ENCODE results near the gene IMPDH1. TPM values are rescaled to one million over a fixed set of nuclear protein-coding genes. Genes with fewer than 3 reads are reported as not detected.

The IMPDH1 gene
- total RNA-seq, 1 donor from 2014 or later: 23.4 TPM

GRCh38 chr7:128400566-128400965 is 9.2 kb downstream of the IMPDH1 start:
- H3K9me3 Mint-ChIP-seq (ENCODE audit: low read depth): no peaks in the 10 kb centered on the region
- no peak for DNase-seq (ENCODE audit: low spot score, unreplicated experiment)
- H3K4me3 Mint-ChIP-seq (ENCODE audit: low read depth): no peak overlapping the region

GRCh38 chr7:128399991-128400390 is 9.8 kb downstream of the IMPDH1 start:
- Mint-ChIP-seq H3K36me3 (ENCODE audit: insufficient read depth) (peaks cover 8% of the 10 kb centered on the region), H3K27me3 (peaks cover 19% of the 10 kb centered on the region), H3K27ac (no peak overlapping the region), H3K9me3 (ENCODE audit: low read depth) (no peaks in the 10 kb centered on the region), H3K4me3 (ENCODE audit: low read depth) (no peak overlapping the region), H3K4me1 (ENCODE audit: low read depth) (peaks cover 6% of the 10 kb centered on the region)
- no peak for TF ChIP-seq CTCF (IDR thresholded peaks at IDR 0.05; ENCODE audit: unreplicated experiment)
- DNase-seq (ENCODE audit: low spot score, unreplicated experiment): no peak

More at GRCh38 chr7:128400566-128400965, 9.2 kb downstream of the IMPDH1 start:
- no peak for TF ChIP-seq CTCF (IDR thresholded peaks at IDR 0.05; ENCODE audit: unreplicated experiment)
- Mint-ChIP-seq H3K27me3 (peaks cover 20% of the 10 kb centered on the region), H3K36me3 (ENCODE audit: insufficient read depth) (peaks cover 8% of the 10 kb centered on the region), H3K27ac (no peak overlapping the region), H3K4me1 (ENCODE audit: low read depth) (peaks cover 6% of the 10 kb centered on the region)

DNA sequence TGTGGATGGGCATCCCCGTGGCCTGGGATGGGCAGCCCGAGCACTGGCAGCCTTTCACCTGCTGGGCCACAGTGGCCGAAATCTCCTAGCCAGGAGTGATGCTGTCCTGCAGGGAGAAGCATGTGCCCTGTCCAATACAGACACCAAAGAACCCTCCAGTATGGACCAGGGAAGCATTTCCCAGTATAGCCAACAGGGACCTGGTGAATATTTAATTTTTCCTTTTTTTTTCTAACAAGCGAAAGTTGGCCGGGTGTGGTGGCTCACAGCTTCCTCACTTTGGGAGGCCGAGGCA is 11.0 kb downstream of the IMPDH1 start:
- no peak overlapping the region for H3K27ac Mint-ChIP-seq
- peak; percentile 3 for TF ChIP-seq CTCF (IDR thresholded peaks at IDR 0.05; ENCODE audit: unreplicated experiment)
- H3K4me3 Mint-ChIP-seq (ENCODE audit: low read depth): no peak overlapping the region
- H3K4me1 Mint-ChIP-seq (ENCODE audit: low read depth): no peaks in the 10 kb centered on the region
- peaks cover 8% of the 10 kb centered on the region for H3K36me3 Mint-ChIP-seq (ENCODE audit: insufficient read depth)
- H3K9me3 Mint-ChIP-seq (ENCODE audit: low read depth): no peaks in the 10 kb centered on the region
- no peak for DNase-seq (ENCODE audit: low spot score, unreplicated experiment)
- H3K27me3 Mint-ChIP-seq: peaks cover 8% of the 10 kb centered on the region

GRCh38 chr7:128398016-128398840 is 11.6 kb downstream of the IMPDH1 start:
- peak; percentile 51 for DNase-seq (ENCODE audit: low spot score, unreplicated experiment)

GRCh38 chr7:128396357-128396756 is 13.4 kb downstream of the IMPDH1 start:
- H3K4me1 Mint-ChIP-seq (ENCODE audit: low read depth): no peaks in the 10 kb centered on the region
- H3K4me3 Mint-ChIP-seq (ENCODE audit: low read depth): no peak overlapping the region
- no peak overlapping the region for H3K27ac Mint-ChIP-seq
- H3K9me3 Mint-ChIP-seq (ENCODE audit: low read depth): no peaks in the 10 kb centered on the region
- no peak for TF ChIP-seq CTCF (IDR thresholded peaks at IDR 0.05; ENCODE audit: unreplicated experiment)
- no peaks in the 10 kb centered on the region for H3K27me3 Mint-ChIP-seq
- DNase-seq (ENCODE audit: low spot score, unreplicated experiment): no peak
- peaks cover 8% of the 10 kb centered on the region for H3K36me3 Mint-ChIP-seq (ENCODE audit: insufficient read depth)

More at GRCh38 chr7:128398016-128398840, 11.6 kb downstream of the IMPDH1 start:
- no peaks in the 10 kb centered on the region for H3K4me1 Mint-ChIP-seq (ENCODE audit: low read depth)
- peaks cover 5% of the 10 kb centered on the region for H3K27me3 Mint-ChIP-seq
- no peaks in the 10 kb centered on the region for H3K9me3 Mint-ChIP-seq (ENCODE audit: low read depth)
- peaks cover 8% of the 10 kb centered on the region for H3K36me3 Mint-ChIP-seq (ENCODE audit: insufficient read depth)
- peak; percentile 88 for TF ChIP-seq CTCF (IDR thresholded peaks at IDR 0.05; ENCODE audit: unreplicated experiment)
- no peak overlapping the region for H3K27ac Mint-ChIP-seq
- no peak overlapping the region for H3K4me3 Mint-ChIP-seq (ENCODE audit: low read depth)

All from progenitor cell of endocrine pancreas (in vitro differentiated cells).